NCI-H2107 (cell line): ENCODE measurements around the gene MYO16.
A peak's percentile ranks its signal among the peaks of the same experiment; 100 is the strongest.

Source experiments
- DNase-seq: peaks from one replicate; lab custom pipeline; 2025; lab: John Stamatoyannopoulos, UW

Gene MYO16

DNA sequence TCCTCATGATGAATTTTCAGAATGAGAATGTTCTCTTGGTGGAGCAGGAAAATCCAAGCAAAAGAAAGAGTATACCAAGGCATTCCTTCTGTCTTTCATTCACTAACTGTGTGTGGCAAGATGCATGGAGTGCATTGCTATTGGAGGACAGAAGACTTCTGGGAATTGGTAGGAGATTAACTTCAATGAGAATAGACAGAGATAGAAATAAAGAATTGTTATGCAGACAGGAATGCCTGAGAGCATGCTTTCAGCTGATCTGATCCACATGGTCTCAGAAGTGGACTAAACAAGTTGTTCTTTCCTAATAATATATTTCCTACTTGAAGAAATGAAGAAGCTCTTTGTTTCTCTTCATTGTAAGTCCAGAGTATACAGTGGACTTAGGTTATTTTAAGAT is 303.6 kb downstream of the MYO16 start:
- no peak for DNase-seq

DNA sequence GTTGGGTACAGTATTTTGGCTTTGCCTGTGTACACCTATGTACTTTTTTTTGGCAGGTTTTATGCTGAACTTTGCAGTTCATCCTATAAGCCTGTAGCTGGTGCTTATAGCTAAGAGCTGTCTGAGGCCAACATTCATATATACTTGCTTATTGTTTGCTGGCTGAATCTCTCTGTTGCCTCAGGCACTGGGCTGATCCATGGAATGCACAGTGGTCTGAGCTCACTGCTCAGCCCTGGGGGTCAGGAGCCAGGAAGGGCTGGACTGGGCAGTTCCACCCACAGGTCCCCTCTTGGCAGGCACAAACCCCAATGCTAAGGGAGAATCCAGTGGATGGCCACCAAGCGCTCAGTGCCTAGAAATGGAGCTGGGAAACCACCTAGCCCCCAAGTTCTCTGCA is 308.7 kb downstream of the MYO16 start:
- no peak for DNase-seq

DNA sequence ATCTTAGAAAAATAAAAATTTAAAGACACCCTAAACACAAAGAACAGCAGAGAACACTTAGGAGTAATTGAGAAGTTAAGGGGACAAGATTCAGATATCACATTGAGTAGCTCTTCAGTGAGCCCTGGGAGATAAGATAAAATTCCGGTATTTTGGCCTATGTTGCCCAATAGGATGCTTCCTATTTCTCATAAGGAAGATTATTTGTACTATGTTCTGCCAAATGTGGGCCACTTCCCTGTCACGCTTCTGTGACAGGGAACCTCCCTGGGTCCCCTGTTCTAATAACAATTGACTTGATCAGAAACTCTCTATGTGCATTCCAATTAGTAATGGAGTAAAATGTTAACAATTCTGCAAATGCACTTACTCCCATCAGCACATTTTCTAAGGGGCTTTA is 310.7 kb downstream of the MYO16 start:
- no peak for DNase-seq

DNA sequence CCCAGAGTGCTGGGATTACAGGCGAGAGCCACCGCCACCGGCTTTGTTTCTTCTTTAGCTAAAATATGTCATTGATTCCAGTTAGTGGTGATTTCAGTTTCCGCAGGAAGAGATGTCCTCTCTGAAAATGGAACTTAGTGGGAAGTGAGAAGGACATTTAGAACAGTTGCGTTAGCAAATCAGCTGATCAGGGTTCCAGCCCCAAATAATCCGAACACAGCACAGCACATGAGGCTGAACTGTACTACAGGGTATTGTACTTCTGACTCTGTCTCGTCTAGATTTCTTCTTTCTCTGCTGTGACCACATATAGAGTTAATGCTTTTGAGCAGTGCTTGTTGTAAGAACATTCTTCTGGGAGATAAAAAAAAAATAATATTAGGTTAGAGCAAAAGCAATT is 314.4 kb downstream of the MYO16 start:
- no peak for DNase-seq

DNA sequence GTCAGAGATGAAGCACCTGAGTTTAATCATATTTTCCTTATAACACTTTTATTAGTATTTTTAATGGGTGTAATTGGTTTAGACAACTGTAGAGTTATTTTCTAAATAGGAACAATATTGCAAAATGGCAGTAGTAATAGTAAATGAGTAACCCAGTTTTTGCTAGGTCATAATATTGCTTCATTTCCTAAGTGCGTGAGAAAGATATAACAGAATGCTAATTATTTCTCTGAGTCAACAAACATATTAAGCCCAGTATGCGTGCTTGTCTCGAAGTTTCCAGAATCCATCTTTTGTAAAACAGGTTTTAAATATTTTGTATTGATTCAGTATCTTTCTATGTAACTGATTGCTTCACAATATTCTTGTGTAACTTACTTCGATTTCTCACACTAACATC is 315.3 kb downstream of the MYO16 start:
- no peak for DNase-seq

DNA sequence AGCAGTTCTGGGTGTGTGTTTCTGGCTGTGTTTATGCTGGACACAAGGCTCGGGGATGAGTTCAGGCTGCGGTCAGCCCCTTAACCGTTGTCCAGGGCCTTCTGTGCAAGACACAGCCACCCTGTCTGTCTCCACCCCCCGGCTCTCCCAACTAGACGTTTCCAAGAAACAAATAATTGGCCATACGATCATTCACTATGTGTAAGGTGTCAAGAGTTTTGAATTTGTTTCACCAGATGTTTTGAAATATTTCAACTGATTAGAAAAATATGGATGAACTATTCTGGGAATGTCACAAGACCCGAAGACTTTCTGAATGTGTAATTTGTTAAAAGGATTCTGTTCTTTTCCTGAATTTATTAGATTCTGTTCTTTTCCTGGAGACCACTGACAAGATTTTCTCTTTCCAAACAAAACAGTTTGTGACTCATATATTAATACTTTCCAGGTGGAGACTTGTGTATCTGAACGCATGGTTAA is 318.2 kb downstream of the MYO16 start:
- DNase-seq, result no peak

DNA sequence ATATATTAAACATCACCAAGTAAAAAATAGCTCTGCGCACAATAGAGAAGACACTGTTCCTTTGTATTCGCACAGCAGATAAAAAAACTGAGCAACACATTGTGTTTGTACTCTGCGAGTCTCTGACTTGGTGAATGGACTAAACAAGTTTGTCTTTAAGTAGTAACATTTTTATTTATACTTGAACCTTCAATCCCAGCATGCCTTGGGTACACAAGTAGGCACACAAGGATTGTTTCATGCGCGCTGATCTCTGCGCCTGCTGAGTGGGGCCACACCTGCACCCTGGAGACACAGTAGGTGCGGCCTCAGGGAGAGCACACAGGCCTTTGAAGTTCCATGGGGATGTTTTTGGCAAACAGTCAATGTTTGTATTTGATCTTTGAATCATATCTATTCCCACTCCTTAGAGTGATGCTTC is 318.9 kb downstream of the MYO16 start:
- no peak for DNase-seq

DNA sequence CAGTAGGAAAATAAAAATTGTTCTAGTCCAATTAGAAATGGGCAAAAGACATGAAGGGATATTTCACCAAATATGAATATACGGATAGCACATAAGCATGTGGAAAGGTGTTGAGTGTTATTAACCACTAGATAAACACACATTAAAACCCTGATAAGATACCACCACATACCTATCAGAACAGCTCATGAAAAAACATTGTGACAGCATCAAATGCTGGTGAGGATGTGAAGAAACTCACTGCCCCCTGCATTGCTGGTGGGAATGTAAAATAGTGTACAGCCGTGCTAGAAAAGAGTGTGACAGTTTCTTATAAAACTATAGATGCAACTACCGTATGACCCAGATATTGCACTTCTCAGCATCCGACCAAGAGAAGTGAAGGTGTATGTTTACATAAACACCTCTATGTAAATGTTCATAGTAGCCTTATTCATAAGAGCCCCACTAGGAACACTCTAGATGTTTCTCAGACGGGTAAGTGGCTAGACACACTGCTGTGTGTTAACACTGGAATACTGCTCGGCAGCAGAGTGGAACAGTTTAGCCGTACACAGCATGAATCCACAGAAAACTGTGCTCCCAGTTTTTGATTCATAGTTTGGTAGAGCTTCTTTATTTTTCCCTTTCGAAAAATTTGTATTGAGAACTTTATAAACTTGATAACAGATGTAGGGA is 321.1 kb downstream of the MYO16 start:
- DNase-seq, result no peak

DNA sequence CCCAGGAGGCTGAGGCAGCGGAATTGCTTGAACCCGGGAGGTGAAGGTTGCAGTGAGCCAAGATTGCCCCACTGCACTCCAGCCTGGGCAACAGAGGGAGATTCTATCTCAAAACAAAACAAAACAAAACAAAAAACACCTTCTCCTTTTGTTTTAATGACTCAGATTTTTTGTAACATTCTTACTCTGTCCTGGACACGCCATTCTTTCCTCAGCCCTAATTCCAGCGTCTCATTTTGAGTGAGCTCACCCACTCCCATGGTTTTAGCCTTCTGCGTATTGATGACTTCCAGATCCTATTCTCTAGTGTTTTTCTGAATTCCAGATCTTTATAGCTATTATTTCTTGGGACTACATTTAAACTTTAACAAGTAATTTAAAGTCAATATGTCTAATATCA is 326.3 kb downstream of the MYO16 start:
- no peak for DNase-seq

DNA sequence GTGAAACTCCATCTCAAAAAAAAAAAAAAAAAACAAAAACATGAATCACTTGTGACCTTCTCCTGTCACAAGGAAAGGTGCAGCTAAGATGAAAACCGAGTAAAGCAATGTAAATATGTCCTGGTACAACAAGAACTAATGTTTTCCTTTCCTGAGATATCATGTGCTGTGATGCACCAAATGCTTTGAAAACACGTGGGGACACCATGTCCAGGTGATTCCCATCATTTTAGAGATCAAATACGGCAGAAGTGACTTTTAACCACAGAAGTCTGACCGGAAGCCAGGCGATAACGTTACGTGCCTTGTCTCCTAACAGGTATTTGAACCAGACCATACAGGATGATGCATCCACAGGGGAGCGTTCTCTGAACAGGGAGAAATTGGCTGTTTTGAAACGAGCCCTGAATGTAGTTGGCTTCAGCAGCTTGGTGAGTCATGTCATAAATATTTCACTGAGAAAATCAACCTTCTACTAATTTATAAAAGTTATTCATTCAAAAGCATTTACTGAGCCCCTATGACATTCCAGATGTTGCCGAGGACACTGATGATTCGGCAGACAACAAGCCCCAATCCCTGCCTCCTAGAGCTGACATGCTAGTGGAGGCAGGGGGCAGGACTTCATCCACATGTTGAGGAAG is 328.1 kb downstream of the MYO16 start:
- DNase-seq, result no peak

DNA sequence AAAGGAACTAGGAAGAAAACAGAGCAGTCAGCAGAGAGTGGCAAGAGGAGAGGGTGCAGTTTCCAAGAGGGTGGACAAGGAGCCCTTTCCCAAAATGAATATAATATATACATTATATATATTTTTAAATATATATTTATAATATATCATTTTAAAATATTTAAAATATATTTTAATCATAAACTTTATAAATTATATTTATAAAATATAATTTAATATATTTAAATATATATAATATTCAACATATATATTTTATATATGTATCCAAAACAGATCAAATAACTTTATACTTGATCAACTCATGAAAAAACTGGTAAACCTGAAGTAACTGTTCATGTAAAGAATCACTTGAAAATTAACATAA is 328.6 kb downstream of the MYO16 start:
- no peak for DNase-seq

DNA sequence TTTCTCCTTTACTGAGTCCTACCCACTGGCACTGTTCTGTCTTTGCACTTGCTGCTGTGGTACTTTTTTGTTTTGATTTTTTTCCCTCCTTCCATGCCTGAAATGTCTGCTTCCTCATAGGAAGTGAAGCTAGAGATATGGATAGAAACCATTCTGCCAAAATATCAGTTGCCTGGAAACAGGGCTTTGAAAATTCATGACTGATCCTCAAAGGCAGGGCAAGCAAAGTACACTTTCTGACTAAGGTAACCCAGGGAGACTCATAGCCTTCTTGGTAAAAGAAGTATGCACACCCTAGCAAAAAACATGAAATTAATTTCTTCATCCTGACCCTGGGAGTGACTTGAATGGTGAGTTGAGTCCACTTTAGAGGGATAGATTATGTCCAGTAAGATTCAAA is 329.8 kb downstream of the MYO16 start:
- no peak for DNase-seq

DNA sequence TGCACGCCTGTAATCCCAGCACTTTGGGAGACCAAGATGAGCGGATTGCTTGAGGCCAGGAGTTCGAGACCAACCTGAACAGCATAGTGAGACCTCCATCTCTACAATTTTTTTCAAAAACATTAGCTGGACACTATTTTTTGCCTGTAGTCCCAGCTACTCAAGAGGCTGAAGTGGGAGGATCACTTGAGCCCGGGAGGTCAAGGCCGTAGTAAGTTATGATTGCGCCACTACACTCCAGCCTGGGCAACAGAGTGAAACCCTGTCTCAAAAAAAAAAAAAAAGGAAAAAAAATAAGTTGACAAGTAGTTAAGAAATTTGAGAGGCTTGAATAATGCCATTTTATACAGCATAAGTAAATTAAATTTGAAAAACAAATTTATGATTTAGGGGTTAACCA is 330.6 kb downstream of the MYO16 start:
- no peak for DNase-seq

DNA sequence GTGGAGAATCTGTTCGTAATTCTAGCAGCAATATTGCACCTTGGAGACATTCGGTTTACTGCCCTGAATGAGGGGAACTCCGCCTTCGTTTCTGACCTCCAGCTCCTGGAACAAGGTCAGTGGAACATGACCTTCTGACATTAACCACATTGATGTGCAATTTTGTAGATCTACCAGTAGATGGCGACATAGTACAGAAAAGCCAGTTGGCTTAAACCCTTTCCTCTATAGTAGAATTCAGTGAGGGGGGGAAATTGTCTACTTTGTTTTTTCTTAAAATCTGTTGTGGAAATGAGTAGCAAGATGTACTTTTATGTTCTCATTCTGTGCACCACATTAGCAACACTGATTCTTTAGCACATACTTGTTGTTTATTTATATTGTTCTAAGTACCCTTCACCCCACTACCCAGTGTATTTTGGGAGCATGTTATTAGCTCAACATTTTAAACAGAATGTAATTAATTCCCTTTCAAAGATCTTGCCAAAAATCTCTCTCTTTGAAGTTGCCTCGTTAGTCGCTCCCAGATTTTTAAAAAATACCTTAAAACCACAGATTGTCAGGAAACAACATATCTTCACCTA is 332.2 kb downstream of the MYO16 start:
- DNase-seq, result peak; percentile 27

DNA sequence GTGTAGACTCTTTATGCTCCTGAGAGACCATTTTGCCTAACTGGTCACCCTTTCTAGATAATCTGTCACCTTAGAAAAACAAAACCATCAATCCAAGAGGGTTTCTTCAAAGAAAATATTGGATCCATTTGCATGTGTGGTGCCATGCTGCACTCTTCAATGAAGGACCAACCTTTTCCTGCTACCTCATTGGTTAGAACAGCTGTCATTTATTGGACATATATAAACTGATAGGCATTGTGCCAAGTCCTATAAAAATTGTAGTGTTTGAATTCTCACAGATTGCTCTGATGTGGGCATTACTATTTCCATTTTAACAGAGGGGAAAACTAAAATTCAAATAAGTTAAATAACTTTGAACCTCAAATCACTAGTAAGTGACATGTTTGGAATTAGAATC is 333.2 kb downstream of the MYO16 start:
- no peak for DNase-seq

DNA sequence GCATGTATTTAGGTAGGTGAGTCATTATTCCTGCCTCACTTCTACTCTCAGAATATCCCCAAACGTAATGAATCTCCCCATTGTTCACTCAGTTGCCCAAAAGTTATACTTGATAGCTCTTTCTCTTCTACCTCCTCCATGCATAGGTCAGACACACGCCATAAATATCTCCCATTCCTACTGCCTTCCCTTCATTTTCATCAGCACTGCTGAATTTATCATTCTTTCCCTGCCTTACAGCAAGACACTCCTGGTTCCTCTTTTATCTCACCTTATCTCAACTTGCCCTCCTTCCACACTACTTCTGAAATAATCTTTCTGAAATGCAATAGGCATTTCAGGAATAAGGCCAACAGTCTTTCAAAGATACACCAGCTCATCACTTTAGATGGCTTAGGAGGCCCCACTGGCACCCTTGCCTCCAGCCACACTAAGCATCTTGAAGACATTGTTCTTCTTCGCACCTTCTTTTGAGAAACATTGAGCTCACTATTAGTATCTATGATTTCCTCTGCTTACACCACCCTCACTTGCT is 333.9 kb downstream of the MYO16 start:
- no peak for DNase-seq

DNA sequence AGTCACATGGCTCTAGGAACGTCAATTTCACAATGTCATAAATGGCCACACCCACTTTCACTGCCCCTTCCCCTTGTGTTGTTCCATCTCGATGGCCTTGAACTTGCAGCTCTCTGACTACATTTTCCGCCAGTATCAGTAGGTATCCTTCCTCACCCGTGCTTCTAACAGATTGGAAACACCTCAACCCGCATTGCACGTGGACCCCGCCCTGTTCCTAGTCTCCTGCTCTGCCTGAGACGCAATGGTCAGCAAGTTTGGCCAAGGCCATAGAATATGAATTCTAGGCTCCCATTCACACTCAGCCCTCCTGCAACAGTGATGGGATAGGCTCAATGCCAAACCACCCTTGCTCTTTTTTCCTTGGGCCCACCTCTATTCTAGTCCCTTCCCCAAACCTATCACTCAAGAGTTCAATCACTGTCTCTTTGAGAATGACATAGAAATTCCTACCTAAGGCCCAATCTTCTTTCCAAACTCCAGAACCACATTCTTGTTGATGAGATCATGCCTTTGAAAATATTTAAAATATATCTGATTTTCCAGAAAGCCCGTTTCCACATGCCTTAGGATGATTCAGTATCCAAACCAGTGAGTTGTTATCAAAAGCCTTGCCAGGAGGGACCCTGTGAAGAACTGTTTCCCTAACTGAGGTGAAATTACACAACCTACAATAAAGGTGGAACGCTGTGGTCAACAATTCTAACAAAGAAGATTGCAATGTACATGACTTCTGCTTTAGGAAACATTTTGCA is 334.6 kb downstream of the MYO16 start:
- no peak for DNase-seq

DNA sequence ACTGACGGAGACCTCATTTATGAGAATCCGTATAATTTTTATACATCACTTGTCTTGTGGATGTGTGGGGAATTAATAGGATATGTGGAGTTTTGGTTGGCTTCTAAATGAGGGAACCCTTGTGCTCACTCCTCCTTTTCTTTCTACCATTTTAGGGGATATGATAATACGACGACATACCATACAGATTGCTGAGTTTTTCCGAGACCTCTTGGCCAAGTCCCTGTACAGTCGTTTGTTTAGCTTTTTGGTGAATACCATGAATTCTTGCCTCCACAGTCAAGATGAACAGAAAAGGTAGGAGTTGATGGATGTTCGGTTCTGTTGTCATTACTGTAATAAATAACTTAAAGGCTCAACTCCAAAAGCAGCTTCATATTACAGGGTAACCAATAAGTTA is 335.2 kb downstream of the MYO16 start:
- no peak for DNase-seq

DNA sequence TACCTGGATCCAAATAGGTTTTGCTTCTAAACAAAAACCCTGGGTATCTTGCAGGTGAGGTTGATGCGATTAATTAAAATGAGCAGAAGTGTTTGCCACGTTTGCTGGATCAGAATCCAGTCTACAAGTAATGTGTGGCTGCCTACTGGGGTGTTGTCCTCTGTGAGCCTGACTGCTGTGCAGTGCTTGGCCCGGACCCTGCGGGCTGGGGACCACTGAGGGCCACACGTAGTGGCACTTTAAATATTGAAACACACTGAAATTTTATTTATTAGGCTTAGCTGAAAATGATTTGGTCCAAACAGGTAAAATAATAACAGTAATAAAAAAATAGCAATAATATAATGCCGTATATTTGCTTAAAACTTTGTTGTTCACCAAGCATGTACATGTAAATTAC is 338.0 kb downstream of the MYO16 start:
- no peak for DNase-seq

DNA sequence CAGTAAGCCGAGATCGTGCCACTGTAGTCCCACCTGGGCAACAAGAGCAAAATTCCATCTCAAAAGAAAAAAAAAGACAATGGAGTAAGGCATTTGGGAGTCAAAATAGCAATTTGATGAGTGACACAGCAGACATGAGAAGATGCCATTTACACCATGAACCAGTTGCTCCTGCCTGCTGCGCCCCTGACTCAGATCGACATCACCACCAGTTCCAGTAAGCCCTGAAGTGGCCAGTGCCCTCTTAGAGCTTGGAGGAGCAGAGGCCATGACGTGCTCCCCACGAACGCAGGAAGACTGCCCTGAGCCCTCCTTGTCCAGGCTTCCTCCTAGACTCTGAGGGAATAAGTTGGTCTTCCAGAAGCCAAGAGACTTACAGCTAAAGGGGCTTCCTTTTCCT is 339.2 kb downstream of the MYO16 start:
- DNase-seq, result no peak

DNA sequence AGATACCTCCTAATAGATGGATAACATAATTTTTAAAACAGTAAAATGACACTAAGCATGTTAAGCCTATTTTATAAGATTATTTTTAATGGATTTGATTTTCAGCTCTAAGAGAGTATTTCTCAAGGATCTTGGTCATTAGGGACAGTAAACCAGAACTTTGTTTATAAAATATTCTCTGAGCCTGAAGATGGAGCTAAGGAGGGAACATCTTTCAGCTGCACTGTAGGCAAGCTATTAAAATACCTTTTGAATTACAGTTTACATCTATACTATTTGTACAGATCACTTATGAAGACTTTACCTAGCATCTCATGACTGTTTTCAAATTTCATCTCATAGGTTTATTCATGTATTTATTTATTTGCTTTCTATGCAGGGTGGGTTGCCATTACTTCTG is 345.3 kb downstream of the MYO16 start:
- no peak for DNase-seq

DNA sequence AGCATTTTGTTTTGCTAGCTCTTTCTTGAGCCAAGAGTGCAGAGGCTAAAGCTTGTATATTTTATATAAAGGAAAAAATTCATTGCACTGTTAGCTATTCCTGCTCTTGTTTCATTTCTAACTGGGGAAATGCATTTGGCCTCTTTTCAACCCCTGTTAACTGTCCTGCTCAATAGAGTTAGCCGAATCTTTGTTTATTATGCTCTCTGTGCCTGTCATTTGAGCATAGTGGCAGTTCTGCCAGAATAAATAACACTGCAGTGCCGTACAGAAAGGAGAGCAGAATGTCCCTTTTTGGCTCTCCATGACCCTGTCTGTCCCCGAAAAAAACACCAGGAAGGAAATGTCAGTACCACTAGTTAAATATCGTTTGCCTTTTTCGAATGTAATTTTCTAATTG is 350.8 kb downstream of the MYO16 start:
- no peak for DNase-seq

DNA sequence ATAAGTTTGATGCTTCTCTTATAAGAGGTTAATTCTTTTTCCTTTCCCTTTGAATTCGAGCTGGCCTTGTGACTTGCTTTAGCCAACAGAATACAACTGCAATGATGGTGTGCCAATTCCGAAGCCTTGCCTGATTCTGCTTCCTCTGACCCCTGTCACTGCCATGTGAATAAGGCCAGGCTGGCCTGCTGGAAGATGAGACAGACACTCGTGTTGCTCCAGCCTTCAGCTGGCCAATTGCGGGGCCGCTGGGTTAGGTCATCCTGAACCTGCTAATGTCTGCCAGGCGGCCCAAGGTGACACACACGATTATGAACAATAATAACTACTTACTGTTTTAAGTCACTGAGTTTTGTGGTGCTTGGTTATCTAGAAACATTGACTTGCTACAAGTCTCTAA is 352.0 kb downstream of the MYO16 start:
- DNase-seq, result no peak
